Fibroblast of lung (primary cell): ENCODE results near the gene DUSP16.

ENCODE experiments used
- EZH2 ChIP-seq: IDR thresholded peaks from 2 replicates; pipeline ENCODE4 v1.5.1; 2012; ENCODE audit warnings: low read length, control low read depth, mild to moderate bottlenecking; ENCODE audit errors: missing control alignments
- TF ChIP-seq, protein P1 (sequence below), 2 donors: IDR thresholded peaks in 1 of 2; conservative IDR thresholded peaks in 1 of 2; 1 replicate in 1 of 2; 2 replicates in 1 of 2; pipeline ENCODE4 v1.5.1; 2011 to 2012; ENCODE audit warnings: low read length in 2 of 2, control low read depth in 1 of 2, inconsistent platforms in 1 of 2, low read depth in 1 of 2, mild to moderate bottlenecking in 1 of 2

DNA sequence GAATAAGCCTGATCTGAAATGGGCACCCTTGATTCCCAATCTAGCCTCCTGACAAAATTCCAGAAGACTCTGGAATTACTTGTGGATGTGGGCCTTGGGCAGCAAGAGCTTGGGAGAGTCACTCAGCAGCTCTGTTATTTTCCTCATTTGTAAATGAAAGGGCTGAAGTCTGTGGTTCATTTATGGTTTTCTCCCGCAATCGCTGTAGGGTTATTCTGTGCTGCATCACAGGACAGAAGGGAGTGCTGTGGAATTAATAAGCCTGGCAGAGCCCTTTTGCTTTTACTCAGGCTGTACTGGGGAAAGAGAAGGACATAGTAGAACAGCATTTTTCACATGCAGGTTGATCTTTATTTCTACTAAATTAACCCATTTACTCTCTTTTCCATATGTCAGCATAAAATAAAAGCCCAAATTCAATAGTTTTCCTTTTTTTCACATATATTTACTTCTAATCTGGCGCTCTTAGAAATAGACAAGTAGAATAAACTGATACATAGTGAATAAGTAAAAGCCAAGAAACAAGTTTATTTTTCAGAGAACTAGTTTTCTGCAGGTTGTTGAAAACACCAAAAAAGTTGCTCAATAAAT, 49.2 kb downstream of the DUSP16 start:
- TF ChIP-seq, protein P1, sequence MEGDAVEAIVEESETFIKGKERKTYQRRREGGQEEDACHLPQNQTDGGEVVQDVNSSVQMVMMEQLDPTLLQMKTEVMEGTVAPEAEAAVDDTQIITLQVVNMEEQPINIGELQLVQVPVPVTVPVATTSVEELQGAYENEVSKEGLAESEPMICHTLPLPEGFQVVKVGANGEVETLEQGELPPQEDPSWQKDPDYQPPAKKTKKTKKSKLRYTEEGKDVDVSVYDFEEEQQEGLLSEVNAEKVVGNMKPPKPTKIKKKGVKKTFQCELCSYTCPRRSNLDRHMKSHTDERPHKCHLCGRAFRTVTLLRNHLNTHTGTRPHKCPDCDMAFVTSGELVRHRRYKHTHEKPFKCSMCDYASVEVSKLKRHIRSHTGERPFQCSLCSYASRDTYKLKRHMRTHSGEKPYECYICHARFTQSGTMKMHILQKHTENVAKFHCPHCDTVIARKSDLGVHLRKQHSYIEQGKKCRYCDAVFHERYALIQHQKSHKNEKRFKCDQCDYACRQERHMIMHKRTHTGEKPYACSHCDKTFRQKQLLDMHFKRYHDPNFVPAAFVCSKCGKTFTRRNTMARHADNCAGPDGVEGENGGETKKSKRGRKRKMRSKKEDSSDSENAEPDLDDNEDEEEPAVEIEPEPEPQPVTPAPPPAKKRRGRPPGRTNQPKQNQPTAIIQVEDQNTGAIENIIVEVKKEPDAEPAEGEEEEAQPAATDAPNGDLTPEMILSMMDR (conservative IDR thresholded peaks at IDR 0.05 in 1 of 2, IDR thresholded peaks at IDR 0.05 in 1 of 2; ENCODE audit: low read depth in 1 of 2, low read length in 2 of 2) = no peak
- no peak for TF ChIP-seq EZH2
